GM18861 (cell line): Measurements from ENCODE around the gene LAMA2.

ENCODE experiments used
- ATAC-seq: cut with Tn5 transposase; IDR thresholded peaks from one replicate; pipeline ENCODE4 v1.9.1; 2021; ENCODE audit not compliant: unreplicated experiment

LAMA2 gene

DNA sequence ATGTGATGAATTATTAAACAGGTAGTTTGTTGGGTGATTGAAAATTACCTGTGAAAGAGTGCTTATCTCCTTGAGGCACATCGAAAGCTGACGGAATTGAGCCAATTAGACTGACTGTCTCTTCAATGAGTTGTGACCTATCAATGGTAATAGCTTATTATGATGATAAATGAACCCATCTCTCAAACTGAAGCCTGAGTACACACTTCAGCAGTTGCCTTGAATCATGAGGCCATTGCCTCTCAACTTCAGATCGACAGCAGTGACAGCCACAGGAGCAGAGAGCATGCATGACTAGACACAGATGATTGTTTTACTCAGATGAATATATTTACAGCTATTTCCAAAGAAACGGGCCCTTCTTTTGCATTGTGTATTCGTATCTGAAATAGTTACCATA, 323.9 kb downstream of the LAMA2 start:
- no peak for ATAC-seq

DNA sequence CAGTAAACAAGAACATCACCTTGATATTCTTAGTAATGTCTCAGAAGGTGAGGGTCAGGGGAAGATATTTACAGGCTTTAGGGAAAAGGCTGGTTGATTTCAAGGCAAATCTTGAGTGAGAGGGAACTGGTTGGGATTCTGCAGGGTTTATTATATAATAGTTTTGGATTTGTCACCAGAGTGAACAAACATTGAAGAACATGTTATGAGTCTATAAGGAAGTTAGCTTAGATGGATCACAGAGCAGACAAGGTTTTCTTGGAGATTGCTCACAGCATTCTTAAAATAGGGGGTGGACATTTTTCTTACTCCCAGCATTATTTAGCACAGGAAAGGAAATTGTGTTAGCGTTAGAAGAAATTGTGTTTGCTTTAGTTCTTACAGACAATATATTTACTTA, 324.9 kb downstream of the LAMA2 start:
- ATAC-seq = no peak

DNA sequence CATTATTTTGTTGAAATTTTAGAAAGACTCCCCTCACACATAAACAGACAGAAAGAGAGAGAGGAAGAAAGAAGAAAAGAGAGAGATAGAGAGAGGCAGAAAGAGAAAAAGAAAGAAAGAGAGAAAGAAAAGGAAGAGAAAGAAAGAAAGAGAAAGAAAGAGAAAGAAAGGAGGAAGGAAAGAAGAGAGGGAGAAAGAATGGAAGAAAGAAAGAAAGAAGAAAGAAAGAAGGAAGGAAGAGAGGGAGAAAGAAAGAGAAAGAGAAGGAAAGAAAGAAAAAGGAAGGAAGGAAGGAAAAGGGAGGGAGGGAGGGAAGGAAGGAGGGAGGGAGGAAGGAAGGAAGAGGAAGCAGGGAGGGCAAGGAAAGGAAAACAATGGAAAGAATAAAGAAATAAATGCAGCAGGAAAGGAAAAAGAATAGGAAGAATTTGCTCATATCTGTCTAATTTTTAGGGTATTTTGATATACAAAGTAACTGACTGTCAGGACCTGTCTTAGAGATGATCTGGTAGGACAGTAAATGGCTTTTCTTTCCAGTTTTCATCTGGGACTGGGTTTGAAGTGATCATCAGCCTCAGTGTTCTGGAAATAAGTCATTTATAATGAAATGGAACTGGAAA, 325.6 kb downstream of the LAMA2 start:
- no peak for ATAC-seq

DNA sequence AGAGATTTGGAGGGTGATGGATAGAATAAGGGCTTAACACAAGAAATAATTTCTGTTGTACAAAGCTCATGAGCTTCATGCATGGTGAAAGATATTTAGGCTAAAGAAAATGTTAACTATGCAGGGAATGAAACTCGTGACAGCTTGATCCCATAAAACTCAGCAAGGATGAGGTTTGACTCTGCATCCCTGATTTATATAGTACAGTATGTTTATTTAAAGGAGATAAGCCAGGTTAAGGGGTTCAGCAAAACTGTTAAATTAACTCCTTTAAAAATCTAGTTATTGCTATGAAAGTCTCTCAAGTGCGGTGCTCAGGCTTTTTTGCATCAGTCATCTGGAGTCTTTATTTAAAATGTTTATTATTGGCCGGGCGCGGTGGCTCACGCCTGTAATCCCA, 326.4 kb downstream of the LAMA2 start:
- ATAC-seq = no peak

DNA sequence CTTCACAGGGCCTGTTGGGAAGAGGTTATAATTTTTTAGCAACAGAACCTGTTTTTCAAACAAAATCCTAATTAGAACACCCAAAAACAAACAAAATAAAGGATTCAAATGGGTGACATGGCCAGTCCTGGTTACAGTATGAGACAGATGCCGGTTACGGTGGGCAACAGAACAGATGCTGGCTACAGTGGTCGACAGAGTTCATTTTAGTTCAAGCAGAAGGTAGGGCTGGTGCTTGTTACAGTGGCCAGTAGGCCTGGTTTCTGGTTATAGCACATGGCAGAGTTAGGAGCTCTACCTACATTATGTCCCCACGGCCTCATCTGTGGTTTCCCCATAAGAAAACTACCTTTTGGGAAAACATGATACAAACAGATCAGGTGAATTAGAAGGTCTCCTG, 327.7 kb downstream of the LAMA2 start:
- no peak for ATAC-seq

DNA sequence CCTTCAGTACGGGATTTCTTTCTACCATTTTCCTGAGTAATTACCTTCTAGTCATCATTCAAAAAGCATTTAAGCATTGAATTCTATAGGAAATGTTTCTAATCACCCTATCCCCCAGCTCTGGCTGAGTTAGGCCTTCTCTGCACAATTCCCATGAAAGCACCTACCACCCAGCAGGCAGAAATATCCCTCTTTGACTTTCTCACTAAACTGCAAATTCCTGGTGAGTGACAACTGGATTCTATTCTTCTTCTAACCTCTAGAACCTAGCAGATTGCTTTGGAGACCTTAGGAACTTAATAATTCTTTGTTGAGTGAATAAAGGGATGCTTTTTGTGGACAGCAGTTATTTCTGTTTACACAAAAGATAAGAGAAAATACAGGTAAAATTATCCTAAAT, 328.7 kb downstream of the LAMA2 start:
- no peak for ATAC-seq

DNA sequence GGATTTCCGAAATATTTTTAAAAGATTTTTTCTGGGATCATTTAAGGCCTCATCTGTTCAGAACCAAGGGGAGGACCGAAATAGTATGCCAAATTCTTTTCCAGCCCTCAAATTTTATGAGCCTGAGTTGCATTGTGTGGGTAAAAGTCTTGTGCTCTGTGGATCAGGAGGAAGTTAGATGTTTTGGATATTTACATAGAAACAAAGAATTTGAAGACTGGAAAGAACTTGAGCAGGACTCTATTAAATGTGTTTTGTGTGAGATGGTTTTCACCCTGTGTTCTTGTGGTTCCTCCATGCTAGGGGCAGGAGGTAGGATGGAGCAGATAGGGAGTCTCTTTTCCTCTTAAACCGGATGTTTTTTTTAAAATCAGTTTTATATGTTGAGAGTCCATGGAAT, 329.1 kb downstream of the LAMA2 start:
- no peak for ATAC-seq

DNA sequence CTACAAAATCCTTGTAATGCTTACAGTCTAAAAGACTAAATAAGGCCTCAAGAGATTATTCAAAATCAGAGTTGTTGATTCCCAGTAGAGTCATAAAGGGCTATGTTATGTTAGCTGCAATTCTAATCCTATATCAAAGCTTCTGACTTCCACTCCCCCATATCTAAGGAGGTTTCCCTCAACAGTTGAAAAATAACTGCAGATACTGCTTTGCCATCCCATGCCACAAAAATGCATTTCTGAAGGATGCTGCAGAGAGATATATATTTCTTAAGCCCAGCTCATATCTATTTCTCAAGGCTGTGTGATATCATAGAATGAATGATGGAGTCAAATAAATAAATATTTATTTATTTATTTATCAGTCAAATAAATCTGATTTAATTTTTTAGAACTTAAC, 332.3 kb downstream of the LAMA2 start:
- no peak for ATAC-seq

DNA sequence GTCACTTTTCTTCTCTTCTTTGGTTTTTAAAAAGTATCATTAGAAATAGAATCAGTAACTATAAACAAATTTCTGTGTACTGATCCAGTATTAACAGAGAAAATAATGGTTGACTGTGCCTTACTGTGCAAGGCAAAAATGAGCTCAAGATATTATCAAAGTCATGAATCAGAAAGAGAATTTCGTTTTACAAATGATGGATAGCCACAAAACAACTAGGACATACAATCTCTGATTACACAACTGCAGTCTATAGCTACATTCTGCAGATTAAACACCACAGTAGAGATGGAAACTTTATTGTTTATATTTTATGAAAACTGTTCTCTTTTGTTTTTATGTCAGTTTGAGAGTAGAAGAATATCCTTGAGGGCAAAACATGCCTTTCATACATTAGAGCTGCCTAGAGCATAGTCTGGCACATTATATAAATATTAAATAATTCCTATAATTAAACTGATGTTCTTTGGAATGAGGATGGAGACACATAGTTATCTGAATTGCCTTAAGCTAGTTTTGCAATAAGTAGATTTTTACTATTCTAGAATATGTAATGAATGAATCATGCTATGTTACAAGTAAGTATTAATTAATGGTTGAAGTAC, 333.1 kb downstream of the LAMA2 start:
- ATAC-seq = no peak

DNA sequence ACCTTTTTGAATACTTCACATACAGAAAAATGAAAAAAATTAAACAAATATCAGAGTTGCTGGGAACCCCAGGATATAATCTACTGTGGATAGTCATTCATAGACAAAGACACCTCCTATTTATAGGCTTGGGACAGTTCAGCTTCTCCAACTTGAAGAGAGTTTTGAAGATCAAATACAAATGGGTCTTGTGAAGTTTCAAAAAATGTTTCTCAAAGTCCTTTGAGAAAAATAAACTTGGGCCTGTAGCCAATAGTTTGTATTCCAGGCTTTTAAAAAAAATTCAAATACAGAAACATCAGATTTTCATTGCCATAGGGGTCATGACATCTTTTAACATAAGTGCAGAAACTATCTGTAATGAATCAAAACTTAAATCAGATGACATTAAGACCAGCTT, 334.8 kb downstream of the LAMA2 start:
- ATAC-seq = no peak

DNA sequence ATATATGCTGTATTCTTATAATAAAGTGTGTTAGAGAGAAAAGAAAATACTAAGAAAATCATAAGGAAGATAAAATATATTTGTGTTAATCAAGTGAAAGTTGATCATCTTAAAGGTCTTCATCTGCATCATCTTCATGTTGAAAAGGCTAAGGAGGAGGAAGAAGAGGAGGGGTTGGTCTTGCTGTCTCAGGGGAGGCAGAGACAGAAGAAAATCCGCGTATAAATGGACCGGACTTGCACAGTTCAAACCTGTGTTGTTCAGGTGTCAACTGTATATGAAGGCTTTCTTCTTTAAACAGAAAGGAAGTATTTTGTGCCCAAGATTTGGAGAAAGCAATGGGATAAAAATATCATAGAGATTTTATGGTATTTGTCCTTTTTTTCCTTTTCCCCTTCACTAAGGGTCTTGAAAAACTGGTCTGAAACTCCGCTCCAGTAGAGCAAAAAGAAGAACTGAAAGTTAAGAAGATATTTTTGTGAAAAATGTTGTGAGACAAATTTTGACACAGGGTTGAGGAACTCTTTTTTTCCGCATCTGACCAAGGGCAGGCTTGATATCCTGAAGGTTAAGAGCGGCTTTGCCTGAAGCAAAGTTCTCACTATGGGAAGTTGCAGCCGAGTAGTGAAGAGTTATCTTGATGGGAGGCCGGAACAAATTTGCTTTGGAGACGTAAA, 350.7 kb downstream of the LAMA2 start:
- peak; percentile 55 for ATAC-seq

DNA sequence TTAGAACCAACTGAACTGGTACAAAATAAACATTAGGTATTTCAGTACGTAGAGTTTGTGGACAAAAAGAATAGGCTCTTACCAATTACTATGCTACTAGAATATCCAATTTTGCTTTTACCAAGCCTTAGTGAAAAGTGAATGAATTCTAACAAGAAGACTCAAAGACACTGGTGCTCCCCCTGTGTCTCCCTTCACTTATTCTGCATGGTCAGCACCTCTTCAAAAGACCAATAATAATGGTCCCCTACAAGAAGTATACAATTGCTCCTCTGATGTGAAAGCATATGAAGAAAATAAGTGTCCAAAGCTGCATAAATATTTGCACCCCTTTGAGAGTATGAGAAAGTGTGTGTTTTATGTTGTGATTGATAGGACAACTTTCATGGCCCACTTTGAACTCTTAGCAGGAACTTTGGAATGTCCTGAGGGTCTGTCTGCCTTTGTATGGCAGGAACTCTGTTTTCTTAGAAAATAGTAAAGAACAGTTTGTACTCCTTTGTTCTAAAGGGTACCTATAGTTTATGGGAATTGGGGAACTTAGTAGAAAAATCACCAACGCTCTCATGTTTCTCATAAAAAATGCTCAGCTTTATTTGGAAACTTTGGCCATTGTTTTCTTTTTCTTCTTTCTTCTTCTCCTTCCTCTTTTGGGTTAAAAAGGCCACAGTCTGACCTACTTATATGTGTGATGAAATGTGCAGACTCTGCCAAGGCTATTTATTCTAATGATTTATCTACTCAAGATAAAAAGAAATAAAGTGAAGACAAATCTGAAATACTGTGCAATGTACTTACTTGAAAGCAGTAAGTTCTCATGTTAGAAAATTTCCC, 352.4 kb downstream of the LAMA2 start:
- ATAC-seq = no peak

DNA sequence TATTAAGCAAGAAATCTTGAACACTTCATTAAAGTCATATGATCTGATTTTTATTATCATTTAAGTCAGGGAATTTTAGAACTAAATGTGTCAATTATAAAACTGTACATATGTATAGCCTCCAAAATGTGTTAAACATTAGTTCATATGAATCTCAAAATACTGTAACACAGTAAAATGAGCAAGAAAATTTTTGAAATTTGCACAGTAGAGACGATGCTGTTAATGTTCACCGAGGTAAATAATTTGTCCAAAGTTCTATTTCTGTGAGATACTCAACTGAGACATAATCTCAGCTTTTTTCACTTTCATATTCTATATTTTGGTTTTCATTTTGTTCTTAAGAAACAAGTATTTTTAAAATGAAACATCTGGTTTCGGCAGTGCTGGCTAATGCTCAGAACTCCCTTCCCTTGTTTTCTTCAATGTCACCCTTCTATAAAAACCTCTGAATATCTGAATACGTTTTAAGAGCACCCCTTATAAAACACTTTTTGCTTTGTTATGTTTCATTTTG, 353.1 kb downstream of the LAMA2 start:
- ATAC-seq = peak; percentile 80

DNA sequence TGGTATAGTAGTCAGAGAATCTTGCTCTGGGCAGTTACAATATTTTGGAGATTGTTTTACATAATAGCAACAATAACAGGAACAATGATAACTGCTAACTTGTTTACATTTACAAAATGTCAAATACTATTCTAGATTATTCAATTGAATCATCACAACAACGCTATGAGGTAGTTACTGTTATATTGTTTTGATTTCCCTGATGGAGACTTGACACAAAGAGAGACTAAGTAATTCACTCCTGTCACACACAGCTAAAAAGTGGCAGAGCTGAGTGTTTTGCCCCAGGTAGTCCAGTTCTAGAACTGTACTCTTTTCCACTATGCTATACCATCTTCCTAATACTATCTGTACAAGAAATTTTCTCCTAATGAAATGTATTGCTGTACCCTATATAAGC, 356.1 kb downstream of the LAMA2 start:
- no peak for ATAC-seq

DNA sequence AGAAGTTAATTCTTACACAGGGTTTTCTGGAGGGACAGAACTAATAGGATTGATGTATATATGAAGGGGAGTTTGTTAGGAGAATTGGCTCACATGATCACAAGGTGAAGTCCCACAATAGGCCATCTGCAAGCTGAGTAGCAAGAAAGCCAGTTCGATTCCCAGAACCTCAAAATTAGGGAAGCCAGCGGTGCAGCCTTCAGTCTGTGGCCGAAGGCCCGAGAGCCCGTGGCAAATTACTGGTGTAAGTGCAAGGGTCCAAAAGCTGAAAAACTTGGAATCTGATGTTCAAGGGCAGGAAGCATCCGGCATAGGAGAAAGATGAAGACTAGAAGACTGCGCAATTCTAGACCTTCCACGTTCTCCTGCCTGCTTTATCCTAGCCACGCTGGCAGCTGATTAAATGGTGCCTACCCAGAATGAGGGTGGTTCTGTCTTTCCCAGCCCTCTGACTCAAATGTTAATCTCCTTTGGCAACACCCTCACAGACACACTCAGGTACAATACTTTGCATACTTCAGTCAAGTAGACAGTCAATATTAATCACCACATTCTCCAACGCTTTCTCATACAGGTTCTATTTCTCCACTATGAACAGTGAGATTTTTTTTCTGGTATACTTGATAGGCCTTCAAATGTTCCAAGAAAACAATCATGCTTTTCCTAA, 357.0 kb downstream of the LAMA2 start:
- ATAC-seq = no peak

DNA sequence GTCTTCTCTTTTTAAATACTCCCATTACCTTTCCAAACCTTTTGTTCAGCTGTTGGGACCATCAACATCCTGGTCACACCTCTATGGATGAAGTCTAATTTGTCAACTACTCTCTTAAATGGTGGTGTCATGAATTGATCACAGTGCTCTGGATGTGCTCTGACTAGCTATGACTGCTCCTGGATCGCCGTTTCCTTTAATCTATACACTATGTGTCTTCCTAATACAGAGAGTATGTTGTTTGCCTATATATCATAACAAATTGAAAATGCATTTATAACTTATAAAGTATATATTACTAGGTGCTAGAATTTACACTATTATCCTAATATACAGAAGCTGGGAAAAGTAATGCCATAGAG, 357.5 kb downstream of the LAMA2 start:
- ATAC-seq = no peak

DNA sequence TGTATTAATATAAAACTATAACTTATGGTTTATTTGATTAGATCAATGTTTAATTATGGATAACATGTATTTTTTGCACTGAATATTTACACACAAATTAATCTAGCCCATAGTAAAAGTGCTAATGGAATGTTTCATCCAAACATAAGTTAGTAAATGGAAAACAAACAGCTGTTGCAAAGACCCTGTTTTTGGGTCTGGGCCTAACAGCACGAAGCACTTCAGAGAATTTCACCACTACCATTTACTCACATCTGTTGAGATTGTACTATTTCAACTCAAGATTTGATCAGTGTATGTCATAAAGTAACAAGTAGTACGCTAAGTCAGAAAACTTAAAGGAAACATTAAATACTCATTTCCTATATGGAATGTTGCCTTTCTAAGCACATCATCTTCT, 359.6 kb downstream of the LAMA2 start:
- ATAC-seq = no peak

DNA sequence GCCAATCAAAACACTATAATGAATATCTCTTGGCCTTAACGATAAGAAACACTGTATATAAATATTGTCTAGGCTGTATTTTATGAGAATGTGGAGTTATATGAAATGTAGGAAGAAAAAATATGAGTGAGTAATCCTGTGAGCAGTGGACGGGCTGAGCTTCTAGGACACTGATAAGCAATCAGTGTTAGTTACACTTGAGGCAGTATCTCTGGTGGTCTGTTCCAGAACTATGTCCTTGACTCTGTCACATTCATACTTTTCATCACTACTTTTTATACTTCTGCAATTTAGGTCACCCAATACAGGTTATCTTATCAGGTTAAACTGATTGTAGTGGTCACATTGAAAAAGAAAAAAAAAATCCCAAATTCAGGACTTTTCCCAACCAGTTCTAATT, 360.4 kb downstream of the LAMA2 start:
- ATAC-seq = no peak

DNA sequence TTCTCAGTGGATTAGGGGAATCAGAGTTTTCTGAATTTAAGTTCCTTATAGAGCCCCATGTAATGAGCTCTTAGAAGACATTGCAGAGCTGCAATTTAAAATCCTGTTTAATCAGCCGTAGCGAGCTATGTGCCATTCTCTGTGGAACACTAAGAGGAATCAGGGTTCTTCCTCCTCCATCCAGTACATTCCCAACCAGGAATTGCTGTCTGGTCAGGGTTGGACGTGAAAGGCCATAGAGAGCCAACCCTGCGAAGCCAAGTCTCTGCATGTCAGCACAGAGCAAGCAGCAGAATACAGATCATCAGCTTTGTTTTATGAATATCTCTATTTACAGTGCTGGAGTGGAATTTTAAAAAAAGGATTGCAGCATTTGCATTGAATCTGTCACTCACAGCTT, 366.0 kb downstream of the LAMA2 start:
- no peak for ATAC-seq

DNA sequence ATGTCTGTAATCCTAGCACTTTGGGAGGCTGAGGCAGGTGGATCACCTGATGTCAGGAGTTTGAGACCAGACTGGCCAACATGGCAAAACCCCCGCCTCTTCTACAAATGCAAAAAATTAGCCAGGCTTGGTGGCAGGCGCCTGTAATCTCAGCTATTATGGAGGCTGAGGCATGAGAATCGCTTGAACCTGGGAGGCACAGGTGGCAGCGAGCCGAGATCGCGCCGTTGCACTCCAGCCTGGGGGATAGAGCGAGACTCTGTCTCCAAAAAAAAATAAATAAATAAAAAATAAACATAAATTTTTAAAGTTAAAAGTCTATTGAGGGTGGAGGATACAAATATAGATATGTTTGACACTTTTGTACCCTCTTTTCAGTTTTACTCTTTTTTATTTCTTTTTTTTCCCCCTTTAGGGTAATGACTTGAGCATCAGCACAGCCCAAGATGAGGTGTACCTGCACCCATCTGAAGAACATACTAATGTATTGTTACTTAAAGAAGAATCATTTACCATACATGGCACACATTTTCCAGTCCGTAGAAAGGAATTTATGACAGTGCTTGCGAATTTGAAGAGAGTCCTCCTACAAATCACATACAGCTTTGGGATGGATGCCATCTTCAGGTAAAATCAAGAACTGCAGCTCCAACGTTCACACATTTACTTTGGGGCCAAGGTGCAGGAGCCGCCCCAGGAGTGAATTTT, 368.9 kb downstream of the LAMA2 start:
- ATAC-seq = peak; percentile 85
